CD4-positive, alpha-beta T cell treated with Interleukin-6 for 4 hours (primary cell): ENCODE measurements around the gene DLGAP5.

Experiments used
- DNase-seq: peaks from one replicate; pipeline ENCODE4 v3.0.0-alpha.2; 2020; ENCODE audit warnings: mixed read lengths

DLGAP5 gene

GRCh38 chr14:55191203-55192053, at the start of gene DLGAP5:
DLGAP5 (minus strand) TSS chr14:55191585; CDS start chr14:55189179, 2,406 bp downstream.
- peak; percentile 91 for DNase-seq

- DNase-seq: no peak
Measured at GRCh38 chr14:55240526-55241178, 49.3 kb upstream of the DLGAP5 start.

- DNase-seq: no peak
Measured at GRCh38 chr14:55239320-55239719, 47.9 kb upstream of the DLGAP5 start.

- DNase-seq: no peak
Measured at GRCh38 chr14:55238019-55238680, 46.8 kb upstream of the DLGAP5 start.

- DNase-seq: no peak
Measured at GRCh38 chr14:55233591-55233990, 42.2 kb upstream of the DLGAP5 start.

GRCh38 chr14:55228261-55228660, 36.9 kb upstream of the DLGAP5 start:
- no peak for DNase-seq

- DNase-seq: no peak
Measured at GRCh38 chr14:55223364-55223763, 32.0 kb upstream of the DLGAP5 start.

GRCh38 chr14:55221968-55222367, 30.6 kb upstream of the DLGAP5 start:
- no peak for DNase-seq

GRCh38 chr14:55221186-55221585, 29.8 kb upstream of the DLGAP5 start:
- no peak for DNase-seq

- DNase-seq: no peak
Measured at GRCh38 chr14:55220230-55220629, 28.8 kb upstream of the DLGAP5 start.

GRCh38 chr14:55212634-55213033, 21.2 kb upstream of the DLGAP5 start:
- DNase-seq: no peak

- DNase-seq: no peak
Measured at GRCh38 chr14:55207832-55208231, 16.4 kb upstream of the DLGAP5 start.

GRCh38 chr14:55206175-55206693, 14.8 kb upstream of the DLGAP5 start:
- DNase-seq: no peak

GRCh38 chr14:55201219-55202101, 10.1 kb upstream of the DLGAP5 start:
- no peak for DNase-seq

GRCh38 chr14:55200651-55201050, 9.3 kb upstream of the DLGAP5 start:
- DNase-seq: no peak

- no peak for DNase-seq
Measured at GRCh38 chr14:55198749-55199148, 7.4 kb upstream of the DLGAP5 start.

GRCh38 chr14:55194656-55195355, 3.4 kb upstream of the DLGAP5 start:
- DNase-seq: no peak

- no peak for DNase-seq
Measured at GRCh38 chr14:55192054-55192621, 753 bp upstream of the DLGAP5 start.

GRCh38 chr14:55190906-55191202, 531 bp downstream of the DLGAP5 start:
- no peak for DNase-seq

GRCh38 chr14:55188686-55189295, 2.6 kb downstream of the DLGAP5 start:
- DNase-seq: no peak

GRCh38 chr14:55180434-55180833, 11.0 kb downstream of the DLGAP5 start:
- no peak for DNase-seq
